PC-3 (cell line): Measurements from ENCODE around the gene CFAP46. TPM values are rescaled to one million over a fixed set of nuclear protein-coding genes. Genes with fewer than 3 reads are reported as not detected.

Source experiments
- ATAC-seq: fragments of 200-7000 bp; cut with Tn5 transposase; 2 replicates; pipeline ENCODE4 v1.9.1; 2020; ENCODE audit warnings: mild to moderate bottlenecking, moderate library complexity
- BruUV-seq: library from RNA; stranded (reverse); fragments of 400-500 nt; replicated peaks from 2 replicates; lab custom pipeline; 2021; lab: Mats Ljungman, UMichigan
- CTCF ChIA-PET: fragments of 300-600 bp; sonication (Branson Sonifier 250); formaldehyde crosslinking; loops from one replicate; lab custom pipeline; 2022; ENCODE audit warnings: antibody characterized with exemption; lab: Charles Lee
- POLR2A ChIA-PET: fragments of 300-600 bp; sonication (Branson Sonifier 250); formaldehyde crosslinking; loops from one replicate; lab custom pipeline; 2022; ENCODE audit warnings: antibody characterized with exemption; ENCODE audit not compliant: unreplicated experiment; lab: Charles Lee
- DNase-seq: peaks from one replicate; pipeline ENCODE4 v3.0.0-alpha.2; 2015
- H2AFZ ChIP-seq: fragments of 300-600 bp; sonication (generic); 2 replicates; pipeline ENCODE4 v1.6.0; 2016; ENCODE audit warnings: antibody characterized with exemption, low read length
- H3F3A ChIP-seq: fragments of 300-600 bp; sonication (generic); one replicate; pipeline ENCODE4 v1.6.0; 2017; ENCODE audit warnings: antibody characterized with exemption, low read length, control low read depth, mild to moderate bottlenecking; ENCODE audit not compliant: unreplicated experiment
- H3K27ac ChIP-seq: fragments of 300-600 bp; sonication (generic); 2 replicates; pipeline ENCODE4 v1.5.1; 2016; ENCODE audit warnings: mild to moderate bottlenecking, low read length
- H3K27me3 ChIP-seq: fragments of 300-600 bp; sonication (generic); 2 replicates; pipeline ENCODE4 v1.6.1; 2016; ENCODE audit warnings: low read length, mixed read lengths
- H3K36me3 ChIP-seq: fragments of 300-600 bp; sonication (generic); 2 replicates; pipeline ENCODE4 v1.6.1; 2016; ENCODE audit warnings: low read depth, mixed run types, low read length, mixed read lengths
- H3K4me1 ChIP-seq: fragments of 300-600 bp; sonication (generic); 2 replicates; pipeline ENCODE4 v1.5.1; 2016; ENCODE audit warnings: low read length; ENCODE audit not compliant: insufficient read depth
- H3K4me2 ChIP-seq: fragments of 300-600 bp; sonication (generic); 2 replicates; pipeline ENCODE4 v1.6.0; 2016; ENCODE audit warnings: low read length
- H3K4me3 ChIP-seq: fragments of 300-600 bp; sonication (generic); 2 replicates; pipeline ENCODE4 v1.5.1; 2016; ENCODE audit warnings: mild to moderate bottlenecking, low read length, mixed read lengths
- H3K79me2 ChIP-seq: fragments of 300-600 bp; sonication (generic); 2 replicates; pipeline ENCODE4 v1.6.1; 2017; ENCODE audit warnings: low read length, mixed read lengths
- H3K9ac ChIP-seq: fragments of 300-600 bp; sonication (generic); 2 replicates; pipeline ENCODE4 v1.6.0; 2016; ENCODE audit warnings: mild to moderate bottlenecking, low read length
- H3K9me2 ChIP-seq: fragments of 300-600 bp; sonication (generic); replicated peaks from 2 replicates; pipeline ENCODE4 v1.6.1; 2016; ENCODE audit warnings: mixed run types, low read length, mixed read lengths
- H3K9me3 ChIP-seq: fragments of 300-600 bp; sonication (generic); 2 replicates; pipeline ENCODE4 v1.6.1; 2016; ENCODE audit warnings: low read length, mixed read lengths
- H4K20me1 ChIP-seq: fragments of 300-600 bp; sonication (generic); 2 replicates; pipeline ENCODE4 v1.6.1; 2016; ENCODE audit warnings: low read length, mixed read lengths
- EZH2 ChIP-seq: fragments of 300-600 bp; sonication (generic); IDR thresholded peaks from one replicate; pipeline ENCODE4 v1.6.1; 2017; ENCODE audit warnings: antibody characterized with exemption, mild to moderate bottlenecking, low read length; ENCODE audit not compliant: unreplicated experiment
- EZH2phosphoT487 ChIP-seq: fragments of 300-600 bp; sonication (generic); IDR thresholded peaks from 2 replicates; pipeline ENCODE4 v1.6.1; 2018; ENCODE audit warnings: mild to moderate bottlenecking, antibody characterized with exemption, low read length, borderline replicate concordance
- intact Hi-C: fragments of 100-400 bp; cut with micrococcal nuclease; formaldehyde crosslinking; loops from 2 replicates; pipeline ENCODE4 v1.9.0; 2023
- total RNA-seq: library from RNA; depleted of rRNA; stranded (reverse); fragments of >200 nt; gene quantifications from 2 replicates; pipeline ENCODE4 v1.2.3, GENCODE V29; 2014
- TF ChIP-seq, protein P1 (sequence below): fragments of 300-600 bp; sonication (generic); conservative IDR thresholded peaks from 2 replicates; pipeline ENCODE4 v1.5.1; 2017; ENCODE audit warnings: antibody characterized with exemption, low read depth, mild to moderate bottlenecking, low read length

CFAP46 gene
- total RNA-seq, 1 experiment from 2014 or later, result 0.04 TPM

DNA sequence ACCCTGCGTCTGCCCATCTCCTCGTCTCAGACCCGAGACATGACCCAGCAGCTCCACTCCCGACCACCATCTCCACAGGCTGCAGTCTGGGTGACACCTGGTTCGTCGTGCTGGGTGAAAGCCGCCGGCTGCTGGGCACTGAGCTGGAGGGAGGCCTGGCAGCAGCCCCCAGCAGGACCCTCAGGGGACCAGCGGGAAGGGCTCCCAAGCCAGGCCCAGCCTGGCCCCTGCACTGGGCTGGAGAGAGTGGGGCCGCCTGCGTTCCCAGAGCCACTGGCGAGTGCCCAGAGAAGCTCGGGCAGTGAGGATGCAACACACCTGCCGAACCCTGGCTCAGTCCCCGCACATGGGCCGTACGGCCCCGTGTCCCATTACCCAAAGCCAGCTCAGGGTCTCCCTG, 21.3 kb downstream of the CFAP46 start:
- H3K4me3 ChIP-seq, result no peak overlapping the region
- no peak overlapping the region for H3K27ac ChIP-seq
- ChIA-PET POLR2A (no interaction called here), CTCF (no interaction called here)
- TF ChIP-seq EZH2phosphoT487 (no peak), EZH2 (no peak)
- TF ChIP-seq, protein P1, sequence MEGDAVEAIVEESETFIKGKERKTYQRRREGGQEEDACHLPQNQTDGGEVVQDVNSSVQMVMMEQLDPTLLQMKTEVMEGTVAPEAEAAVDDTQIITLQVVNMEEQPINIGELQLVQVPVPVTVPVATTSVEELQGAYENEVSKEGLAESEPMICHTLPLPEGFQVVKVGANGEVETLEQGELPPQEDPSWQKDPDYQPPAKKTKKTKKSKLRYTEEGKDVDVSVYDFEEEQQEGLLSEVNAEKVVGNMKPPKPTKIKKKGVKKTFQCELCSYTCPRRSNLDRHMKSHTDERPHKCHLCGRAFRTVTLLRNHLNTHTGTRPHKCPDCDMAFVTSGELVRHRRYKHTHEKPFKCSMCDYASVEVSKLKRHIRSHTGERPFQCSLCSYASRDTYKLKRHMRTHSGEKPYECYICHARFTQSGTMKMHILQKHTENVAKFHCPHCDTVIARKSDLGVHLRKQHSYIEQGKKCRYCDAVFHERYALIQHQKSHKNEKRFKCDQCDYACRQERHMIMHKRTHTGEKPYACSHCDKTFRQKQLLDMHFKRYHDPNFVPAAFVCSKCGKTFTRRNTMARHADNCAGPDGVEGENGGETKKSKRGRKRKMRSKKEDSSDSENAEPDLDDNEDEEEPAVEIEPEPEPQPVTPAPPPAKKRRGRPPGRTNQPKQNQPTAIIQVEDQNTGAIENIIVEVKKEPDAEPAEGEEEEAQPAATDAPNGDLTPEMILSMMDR, result no peak
- no TSS peak for BruUV-seq
- no peaks in the 10 kb centered on the region for H4K20me1 ChIP-seq
- H3K27me3 ChIP-seq, result 0 out of 2 replicates have a peak, but pooled peaks cover 9% of the 10 kb centered on the region
- no peaks in the 10 kb centered on the region for H3K9me3 ChIP-seq
- DNase-seq (no peak), ATAC-seq (no peak)
- intact Hi-C loops, result no loop called here
- H2AFZ ChIP-seq, result no peak overlapping the region
- H3K79me2 ChIP-seq, result no peaks in the 10 kb centered on the region
- no peak overlapping the region for H3K4me2 ChIP-seq
- no peak overlapping the region for H3K9ac ChIP-seq
- no peaks in the 10 kb centered on the region for H3F3A ChIP-seq
- no peaks in the 10 kb centered on the region for H3K4me1 ChIP-seq
- no peaks in the 10 kb centered on the region for H3K9me2 ChIP-seq
- no peaks in the 10 kb centered on the region for H3K36me3 ChIP-seq

DNA sequence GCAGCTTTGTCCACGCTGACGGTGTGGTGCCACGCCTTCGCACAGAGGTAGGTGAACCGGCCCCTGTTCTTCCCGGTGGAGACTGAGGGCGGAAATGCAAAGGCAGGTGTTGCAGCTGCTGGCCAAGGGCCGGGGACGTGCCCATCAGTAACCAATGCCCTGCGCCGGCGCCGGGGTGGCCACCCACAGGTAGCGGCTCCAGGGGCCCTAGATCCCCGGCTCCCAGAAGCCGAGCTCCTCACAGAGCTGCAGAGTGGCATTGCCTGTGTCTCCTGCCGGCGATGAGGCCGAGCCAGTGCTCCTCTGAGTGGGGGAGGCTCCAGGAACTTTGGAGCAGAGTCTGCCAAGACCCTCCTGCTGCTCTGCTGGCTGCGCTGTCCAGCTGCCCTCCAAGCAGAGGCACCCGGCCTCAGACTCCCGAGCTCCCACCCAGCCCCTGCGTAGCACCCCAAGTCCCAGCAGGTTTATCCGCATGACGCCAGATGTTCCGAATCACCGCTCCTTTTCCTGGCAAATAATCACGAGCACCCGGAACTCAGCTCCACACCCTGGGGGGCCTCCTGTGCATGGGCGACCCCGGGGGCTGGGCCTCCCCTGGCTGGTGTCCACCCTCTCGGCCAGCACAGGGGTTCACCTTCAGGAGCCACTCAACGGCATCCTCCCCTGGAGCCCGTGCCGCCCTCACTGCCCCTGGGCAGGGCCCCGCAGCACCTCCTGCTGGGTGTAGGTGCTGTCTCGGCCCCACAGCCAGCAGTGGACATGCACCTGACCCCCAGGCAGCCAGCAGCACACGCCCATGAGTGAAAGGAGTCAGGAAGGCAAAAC, 22.1 kb downstream of the CFAP46 start:
- TF ChIP-seq, protein P1, result no peak
- TF ChIP-seq EZH2, result no peak
- no peak for TF ChIP-seq EZH2phosphoT487
- 0 out of 2 replicates have a peak, but pooled peaks cover 2% of the 10 kb centered on the region for H3K27me3 ChIP-seq

More for the DNA sequence above, 22.1 kb downstream of the CFAP46 start:
- H3K79me2 ChIP-seq, result no peaks in the 10 kb centered on the region
- ATAC-seq (no peak), DNase-seq (no peak)
- no peaks in the 10 kb centered on the region for H3K4me1 ChIP-seq
- CTCF ChIA-PET, result no interaction called here
- no peaks in the 10 kb centered on the region for H3K9me3 ChIP-seq
- no peak overlapping the region for H3K27ac ChIP-seq
- intact Hi-C loops, result no loop called here
- H3K4me3 ChIP-seq, result no peak overlapping the region
- no peaks in the 10 kb centered on the region for H3K9me2 ChIP-seq
- no peak overlapping the region for H3K9ac ChIP-seq
- H3K4me2 ChIP-seq, result no peak overlapping the region
- BruUV-seq, result no TSS peak
- no peaks in the 10 kb centered on the region for H4K20me1 ChIP-seq
- no peaks in the 10 kb centered on the region for H3K36me3 ChIP-seq
- POLR2A ChIA-PET, result no interaction called here
- H3F3A ChIP-seq, result no peaks in the 10 kb centered on the region
- no peak overlapping the region for H2AFZ ChIP-seq
